GM18858 (cell line): ENCODE data around the gene ANTXR1.

Source experiments
- ATAC-seq: cut with Tn5 transposase; IDR thresholded peaks from one replicate; pipeline ENCODE4 v1.9.1; 2021; ENCODE audit not compliant: unreplicated experiment

The ANTXR1 gene

GRCh38 chr2:69131983-69132675, 119.2 kb downstream of the ANTXR1 start:
- no peak for ATAC-seq

DNA sequence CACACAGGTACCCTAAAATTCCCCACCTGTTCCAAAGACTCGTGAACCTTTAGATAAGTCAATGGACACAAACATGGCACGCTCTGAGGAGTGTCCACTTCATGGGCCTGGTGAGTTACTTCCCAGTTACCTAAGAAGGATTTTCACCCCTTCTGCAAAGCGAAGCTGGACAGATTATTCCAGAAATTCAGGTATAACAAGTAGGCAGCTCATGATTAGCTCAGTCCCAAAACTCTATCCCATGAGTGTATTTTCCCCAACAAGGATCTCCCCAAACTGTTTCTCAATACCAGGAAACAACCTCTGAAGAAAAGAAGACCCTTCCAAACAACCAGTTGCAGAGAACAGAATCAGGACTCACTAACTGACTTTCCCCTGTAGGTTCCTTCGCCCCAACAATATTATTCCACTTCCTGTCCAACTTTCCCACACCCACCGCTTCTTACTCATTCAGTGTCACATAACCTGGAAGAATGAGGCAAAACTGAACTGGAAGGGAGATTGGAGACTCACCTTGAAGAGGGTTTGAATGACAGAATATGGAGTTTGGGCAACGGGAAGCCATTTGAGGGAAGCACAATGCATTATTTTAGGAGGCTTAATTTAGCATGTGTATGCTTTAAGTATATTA, 120.1 kb downstream of the ANTXR1 start:
- no peak for ATAC-seq

- no peak for ATAC-seq
These were observed 120.9 kb downstream of the ANTXR1 start for GRCh38 chr2:69133898-69134297.

- no peak for ATAC-seq
These were observed 121.4 kb downstream of the ANTXR1 start for GRCh38 chr2:69134306-69134945.

DNA sequence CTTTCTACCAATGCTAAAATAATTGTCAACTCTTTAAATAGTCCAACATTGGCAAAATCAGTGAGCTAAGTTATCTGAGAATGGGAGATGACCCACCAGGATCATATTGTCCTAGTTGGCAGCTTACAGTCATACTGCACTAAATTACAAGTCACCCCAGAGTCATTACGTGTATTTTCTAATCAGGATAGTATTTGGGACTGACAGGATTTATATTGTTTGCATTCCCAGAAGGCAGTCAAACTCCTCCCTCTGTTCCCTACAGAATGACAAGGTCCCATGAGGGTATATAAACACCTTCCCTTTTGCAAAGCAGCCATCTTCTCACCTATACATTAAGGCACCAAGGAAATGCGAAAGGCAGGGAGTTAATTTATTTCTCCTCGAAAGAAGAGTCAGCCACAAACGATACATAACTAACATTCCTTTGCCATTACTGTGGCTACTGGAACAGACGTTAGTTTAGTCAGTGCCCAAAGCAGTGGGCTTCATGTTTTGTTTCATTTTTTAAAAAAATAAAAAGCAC, 125.3 kb downstream of the ANTXR1 start:
- no peak for ATAC-seq

- ATAC-seq = no peak
These were observed 125.9 kb downstream of the ANTXR1 start for GRCh38 chr2:69138793-69139459.

DNA sequence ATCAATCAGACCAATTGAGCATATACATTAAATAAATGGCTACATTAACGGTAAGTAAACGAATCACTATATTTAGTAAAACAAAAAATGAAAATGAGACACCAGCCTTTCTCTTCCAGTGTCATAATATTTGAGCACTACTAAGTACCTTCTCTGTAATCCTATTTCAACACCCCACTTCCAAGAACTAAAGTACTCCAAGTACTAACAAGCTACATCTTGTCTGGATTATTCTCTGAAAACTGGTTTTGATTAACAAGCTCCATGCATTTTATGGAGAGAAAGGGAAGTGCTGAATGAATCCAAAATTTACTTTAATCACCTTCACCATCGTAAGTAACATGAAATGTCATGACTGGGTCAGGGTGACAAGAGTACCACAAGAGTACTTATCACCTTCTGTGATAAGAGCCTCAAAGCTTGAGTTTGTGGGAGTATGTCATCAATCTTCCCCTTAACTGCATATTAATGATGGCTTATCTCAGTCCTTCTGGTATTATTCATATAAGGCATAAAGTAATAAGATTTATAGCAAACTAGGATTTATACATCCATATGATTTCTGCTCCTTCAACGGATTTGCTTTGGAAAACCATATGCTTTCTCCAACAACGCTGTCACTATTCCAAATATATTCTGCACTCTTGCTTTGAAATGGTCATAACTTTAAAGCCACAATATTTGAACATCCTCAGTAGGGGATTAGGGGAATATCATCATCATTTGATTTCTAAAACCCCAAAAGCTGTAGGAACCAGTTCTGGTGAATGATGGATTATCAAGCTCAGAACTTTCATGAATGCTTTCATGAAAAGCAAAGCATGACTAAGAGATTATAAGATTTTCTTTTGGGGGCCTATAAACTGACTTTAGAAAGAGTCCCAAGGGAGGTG, 127.0 kb downstream of the ANTXR1 start:
- ATAC-seq = no peak

DNA sequence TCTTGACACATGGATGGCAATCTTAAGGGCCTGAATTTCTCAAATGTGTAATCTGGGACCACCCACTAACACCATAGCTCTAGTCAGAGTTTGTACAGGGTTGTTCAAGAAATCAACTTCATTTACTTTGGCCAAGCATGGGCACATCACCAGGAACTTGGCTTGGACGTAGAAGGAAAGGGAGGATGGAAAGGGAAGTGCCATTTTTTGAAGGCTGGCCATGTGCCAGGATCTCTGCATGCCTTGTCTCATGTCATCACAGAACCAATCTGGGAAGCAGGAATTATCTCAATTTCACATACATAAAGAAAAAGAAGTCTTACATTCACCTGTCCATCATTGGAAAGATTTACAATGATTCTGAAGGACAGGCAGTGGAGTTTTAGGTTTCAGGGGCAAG, 128.1 kb downstream of the ANTXR1 start:
- ATAC-seq = no peak

DNA sequence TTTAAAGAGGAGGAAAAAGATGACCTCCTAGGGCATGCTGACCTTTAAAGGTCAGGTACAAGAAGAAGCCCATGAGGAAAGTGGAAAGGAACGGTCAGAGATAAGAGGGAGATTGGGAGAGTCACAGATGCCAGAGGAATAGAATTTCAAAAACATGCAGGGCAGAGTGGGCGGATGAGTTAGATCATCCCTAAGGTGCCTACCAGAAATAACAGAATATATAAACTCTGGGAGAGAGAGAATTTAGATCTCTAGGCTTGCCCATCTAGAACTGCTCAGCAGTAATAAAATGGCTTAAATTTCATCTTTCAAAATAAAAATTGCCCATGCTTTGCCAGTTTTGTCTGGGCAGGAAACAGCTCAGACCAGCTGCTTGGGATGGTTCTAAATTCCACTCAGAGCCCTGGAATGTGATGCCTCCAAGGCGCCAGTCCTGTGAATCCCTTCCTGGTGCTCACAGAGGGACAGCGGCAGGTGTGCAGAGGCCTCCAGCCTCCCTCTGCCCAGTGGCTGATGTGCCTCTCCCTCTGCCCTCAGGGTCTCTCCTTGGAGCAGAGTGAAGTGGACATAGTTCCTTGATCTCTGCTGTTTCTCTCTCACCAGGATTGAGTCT, 130.9 kb downstream of the ANTXR1 start:
- no peak for ATAC-seq

DNA sequence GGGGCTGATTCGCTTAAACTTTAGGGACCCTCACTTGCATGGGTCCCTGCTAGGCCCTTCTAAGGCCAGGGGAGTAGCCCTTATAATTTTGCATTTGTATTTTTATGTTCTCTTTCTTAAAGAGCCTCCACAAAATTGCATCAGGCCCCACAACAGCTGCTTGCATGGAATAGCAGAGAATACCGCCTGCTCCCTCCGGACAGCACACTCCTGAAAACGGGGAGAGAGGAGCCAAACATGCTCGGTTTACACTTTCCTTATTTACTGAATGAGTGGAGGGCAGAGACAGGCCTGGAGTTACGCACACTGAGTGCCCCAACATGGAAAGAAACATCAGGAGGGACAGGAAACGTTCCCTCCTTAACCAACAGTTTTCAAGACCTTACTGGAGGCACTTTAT, 132.2 kb downstream of the ANTXR1 start:
- no peak for ATAC-seq

DNA sequence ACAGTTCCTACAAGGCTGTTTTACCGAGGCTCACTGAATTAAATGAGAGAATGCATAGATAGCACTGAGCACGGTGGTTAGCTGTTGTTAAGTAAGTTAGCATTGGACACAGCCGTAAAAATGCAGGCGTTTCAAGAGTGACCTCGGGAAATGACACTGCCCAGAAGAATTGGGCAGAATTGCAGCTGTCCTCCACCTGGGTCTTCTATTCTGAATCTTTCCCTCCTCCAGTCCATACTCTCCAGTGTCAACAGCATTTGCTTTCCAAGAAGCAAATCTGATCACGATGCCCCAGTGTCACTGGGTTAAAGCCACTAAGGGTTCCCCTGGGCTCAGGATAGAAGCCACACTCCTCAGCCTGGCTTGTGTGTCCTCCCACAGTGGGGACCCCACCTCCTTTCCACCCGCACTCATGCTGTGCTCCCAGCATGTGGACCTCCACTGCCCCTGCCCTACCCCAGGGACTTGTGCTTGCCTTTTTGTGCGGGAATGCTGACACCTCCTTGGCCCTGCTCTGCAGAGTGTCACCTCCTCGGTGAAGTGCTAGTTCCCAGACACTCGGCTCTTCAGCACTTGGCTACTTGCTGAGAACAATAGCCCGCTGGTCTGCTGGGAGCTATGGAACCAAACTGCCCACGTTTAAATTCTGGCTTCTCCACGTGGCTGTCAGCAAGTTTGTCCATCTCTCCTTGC, 135.0 kb downstream of the ANTXR1 start:
- no peak for ATAC-seq

GRCh38 chr2:69149631-69150215, 136.7 kb downstream of the ANTXR1 start:
- no peak for ATAC-seq

- no peak for ATAC-seq
These were observed 139.0 kb downstream of the ANTXR1 start for GRCh38 chr2:69151931-69152330.

DNA sequence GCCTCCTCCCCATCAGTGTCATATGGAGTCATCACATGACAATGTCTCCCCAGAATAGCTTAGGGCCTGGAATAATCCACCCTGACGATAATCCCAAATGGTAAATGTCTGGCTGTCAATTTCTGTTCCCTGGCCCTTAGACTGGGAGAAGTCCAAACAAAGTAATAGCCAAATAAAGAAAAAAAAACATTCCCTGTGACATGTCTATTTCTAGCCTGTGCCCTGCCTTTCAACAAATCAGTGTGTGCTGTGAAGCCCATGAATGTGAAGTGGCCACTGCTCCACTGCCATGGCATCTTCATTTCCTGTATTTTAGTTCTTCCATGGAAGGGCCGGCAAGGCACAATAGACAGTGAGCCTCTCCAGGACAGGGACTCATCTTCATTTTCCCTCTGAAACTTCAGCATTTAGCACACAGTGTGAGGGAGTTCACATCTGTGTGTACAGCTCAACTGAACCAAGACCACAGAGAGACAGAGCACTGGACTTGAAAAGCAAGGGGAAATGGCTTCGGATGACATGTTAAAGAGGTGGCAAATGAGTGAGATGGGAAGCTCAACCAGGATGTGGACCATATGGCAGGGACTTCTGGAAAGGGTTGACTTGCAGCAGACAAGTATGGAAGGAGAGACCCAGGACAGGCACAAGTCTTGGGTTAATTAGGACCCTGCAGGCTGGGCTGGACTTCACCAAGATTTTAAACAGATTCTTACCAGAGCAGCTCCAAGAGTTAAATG, 140.0 kb downstream of the ANTXR1 start:
- no peak for ATAC-seq

GRCh38 chr2:69154106-69154505, 141.1 kb downstream of the ANTXR1 start:
- no peak for ATAC-seq

DNA sequence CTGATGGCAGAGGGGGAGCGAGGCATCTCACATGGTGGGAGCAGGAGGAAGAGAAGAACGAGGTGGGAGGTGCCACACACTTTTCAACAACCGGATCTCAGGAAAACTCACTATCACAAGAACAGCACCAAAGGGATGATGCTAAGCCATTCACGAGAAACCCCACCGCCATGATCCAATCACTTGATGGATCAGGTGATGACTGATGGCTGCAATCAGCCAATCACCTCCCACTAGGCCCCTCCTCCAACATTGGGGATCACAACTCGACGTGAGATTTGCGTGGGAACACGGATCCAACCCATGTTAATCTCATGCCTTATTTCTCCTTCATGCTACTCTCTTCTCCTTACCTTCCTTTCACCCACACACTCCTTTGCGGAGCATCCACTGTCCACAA, 143.6 kb downstream of the ANTXR1 start:
- ATAC-seq = no peak

DNA sequence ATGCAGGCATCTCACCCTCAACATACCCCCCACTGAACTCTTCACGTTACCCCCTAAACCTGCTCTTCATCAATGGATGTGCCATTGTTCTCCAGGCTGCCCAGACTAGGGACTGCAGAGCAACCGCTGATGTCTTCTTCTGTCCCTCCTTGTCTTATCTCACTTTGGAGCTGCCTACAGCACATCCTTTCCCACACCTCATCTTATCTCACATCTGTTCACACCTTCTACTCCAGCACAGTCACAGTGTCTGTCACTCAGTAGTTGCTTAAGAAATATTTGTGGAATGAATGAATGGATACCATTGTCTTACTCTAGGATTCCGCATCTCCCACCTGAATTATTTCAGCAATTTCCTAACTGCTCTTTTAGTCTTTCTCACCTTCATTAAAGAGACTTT, 144.5 kb downstream of the ANTXR1 start:
- ATAC-seq = no peak

- ATAC-seq = no peak
These were observed 147.0 kb downstream of the ANTXR1 start for GRCh38 chr2:69159986-69160385.

DNA sequence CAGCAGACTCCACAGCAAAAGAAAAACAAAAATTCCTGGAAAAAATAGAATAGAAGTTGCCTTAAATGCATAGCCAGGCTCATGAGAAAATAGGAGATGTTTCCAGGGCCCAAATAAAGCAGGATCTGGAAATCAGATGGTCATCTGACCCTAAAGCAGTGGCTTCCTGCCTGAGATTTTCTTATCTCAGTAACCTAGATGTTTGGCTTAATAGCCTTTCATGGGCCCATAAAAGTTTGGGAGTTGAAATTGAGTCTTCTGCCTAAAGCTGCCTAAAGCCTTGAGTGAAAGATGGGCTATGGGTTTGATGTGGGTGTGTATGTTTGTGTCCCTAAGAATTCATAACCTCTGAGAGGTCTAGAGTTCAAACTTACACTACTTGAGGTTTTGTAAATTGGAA, 149.1 kb downstream of the ANTXR1 start:
- no peak for ATAC-seq
